DND-41 (cell line): Measurements from ENCODE around the gene FXYD4.

Experiments
- CTCF ChIP-seq: IDR thresholded peaks from 2 replicates; pipeline ENCODE4 v1.5.1; 2012; ENCODE audit warnings: borderline replicate concordance, low read length, moderate library complexity, mild to moderate bottlenecking; ENCODE audit not compliant: poor library complexity, severe bottlenecking; ENCODE audit errors: extremely low read depth
- EZH2 ChIP-seq: IDR thresholded peaks from 3 replicates; pipeline ENCODE4 v1.6.1; 2012; ENCODE audit warnings: borderline replicate concordance, low read depth, mild to moderate bottlenecking, moderate library complexity, low read length, inconsistent platforms; ENCODE audit not compliant: severe bottlenecking

DNA sequence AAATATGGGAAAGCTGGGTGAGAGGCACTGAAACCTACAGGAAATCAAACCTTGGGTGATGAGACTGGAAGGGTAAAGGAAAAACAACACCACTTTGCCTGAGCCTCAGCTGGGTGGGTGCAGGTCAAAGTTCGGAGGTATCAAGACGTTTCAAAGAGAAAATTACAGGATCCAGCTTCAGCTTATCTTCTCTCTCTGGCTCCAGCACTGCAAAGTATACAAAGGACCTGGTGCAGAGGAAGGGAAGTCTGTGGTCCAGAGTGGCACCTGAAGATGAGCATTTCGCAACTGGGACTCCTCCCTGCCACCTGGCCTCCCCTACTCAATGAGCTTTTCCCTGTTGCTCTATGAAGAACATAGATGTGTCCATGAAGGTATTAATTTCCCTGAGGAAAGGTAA, 6.4 kb upstream of the FXYD4 start:
- no peak for TF ChIP-seq CTCF
- TF ChIP-seq EZH2: no peak
